Lung (tissue), 12 donors: ENCODE results near the gene PPY. TPM values are rescaled to one million over a fixed set of nuclear protein-coding genes. Genes with fewer than 3 reads are reported as not detected.
"Not testable (repeated sequence)": the region's sequence is repeated elsewhere in the genome, so short reads cannot be mapped to it uniquely, and the experiment has no call there.

Experiments
- ATAC-seq: fragments of 200-7000 bp; cut with Tn5 transposase; one replicate; pipeline ENCODE4 v1.9.1; 2020; ENCODE audit warnings: moderate number of reproducible peaks; ENCODE audit not compliant: insufficient read depth, low FRiP score
- DNase-seq, 3 donors: peaks; one replicate each; pipeline ENCODE4 v3.0.0-alpha.2; 2013 to 2017
- H3K27ac ChIP-seq, 2 donors: one replicate each; pipeline ENCODE4 v1.5.1; 2013; ENCODE audit warnings: mild to moderate bottlenecking in 2 of 2, moderate library complexity in 2 of 2, control low read depth in 1 of 2, inconsistent platforms in 1 of 2, low read depth in 1 of 2, low read length in 1 of 2
- H3K27me3 ChIP-seq, 3 donors: one replicate each; pipeline ENCODE4 v1.5.1; 2013; ENCODE audit warnings: low read length in 2 of 3; ENCODE audit not compliant: control insufficient read depth in 3 of 3, insufficient read depth in 3 of 3
- H3K36me3 ChIP-seq, 4 donors: one replicate each; pipeline ENCODE4 v1.5.1; 2013; ENCODE audit warnings: low read length in 4 of 4, mild to moderate bottlenecking in 1 of 4, moderate library complexity in 1 of 4; ENCODE audit not compliant: control insufficient read depth in 4 of 4, insufficient read depth in 4 of 4
- H3K4me1 ChIP-seq, 5 donors: one replicate each; pipeline ENCODE4 v1.5.1; 2013; ENCODE audit warnings: low read length in 5 of 5, mild to moderate bottlenecking in 2 of 5, moderate library complexity in 1 of 5; ENCODE audit not compliant: control insufficient read depth in 5 of 5, insufficient read depth in 5 of 5
- H3K4me3 ChIP-seq: one replicate; pipeline ENCODE4 v1.5.1; 2013; ENCODE audit warnings: mild to moderate bottlenecking, control low read depth, moderate library complexity
- H3K9ac ChIP-seq, 2 donors: one replicate each; pipeline ENCODE4 v1.5.1; 2013; ENCODE audit warnings: low read length in 2 of 2, control low read depth in 1 of 2; ENCODE audit not compliant: insufficient read depth in 1 of 2
- H3K9me3 ChIP-seq, 4 donors: one replicate each; pipeline ENCODE4 v1.5.1; 2013; ENCODE audit warnings: low read length in 3 of 4, mild to moderate bottlenecking in 1 of 4, moderate library complexity in 1 of 4; ENCODE audit not compliant: control insufficient read depth in 4 of 4, insufficient read depth in 3 of 4
- CTCF ChIP-seq: IDR thresholded peaks from 2 replicates; pipeline ENCODE4 v1.5.1; 2012; ENCODE audit warnings: mild to moderate bottlenecking; ENCODE audit errors: control extremely low read depth, extremely low read depth
- WGBS, 2 donors: extraction: QIAGEN DNeasy Blood & Tissue Kit; methylation state at CpG; one replicate each; pipeline ENCODE4 v1.1.7; 2013; 5-methylcytosine and 5-hydroxymethylcytosine counted together
- polyA plus RNA-seq, 2 donors: library from polyadenylated mRNA; stranded (reverse); fragments of 200-250 nt; gene quantifications; one replicate each; pipeline ENCODE4 v1.2.1, GENCODE V29; 2013
- total RNA-seq, 2 donors: library from RNA; depleted of rRNA in 1 of 2; stranded (reverse); fragments of >200 nt in 1 of 2; gene quantifications; one replicate each; pipeline ENCODE4 v1.2.1, GENCODE V29; 2014 to 2021
- donor health status: control.
- donor health status: control.
- donor health status: Bipolar disorder and iron deficiency.
- donor health status: healthy.
- donor health status: DM: yes; HTN: yes; CAD: no.

Gene PPY
- total and polyA plus RNA-seq, 4 donors = not detected

GRCh38 chr17:43945074-43945829 lies 3.0 kb upstream of the PPY start:
- Histone ChIP-seq H3K9me3 (no peaks in the 10 kb centered on the region), H3K4me3 (no peak overlapping the region), H3K27ac (no peak overlapping the region), H3K36me3 (no peaks in the 10 kb centered on the region), H3K9ac (no peak overlapping the region), H3K4me1 (peaks cover 0 to 1% (median 0%) of the 10 kb centered on the region in 5 donors), H3K27me3 (peaks cover 0 to 3% (median 0%) of the 10 kb centered on the region in 3 donors)
- no peak for TF ChIP-seq CTCF
- DNase-seq (no peak), ATAC-seq (no peak)
- WGBS, 2 donors = 86 to 91% methylated on average over 12 of the region's 12 CpGs

GRCh38 chr17:43940630-43941029 lies 1.6 kb downstream of the PPY start:
- WGBS, 2 donors = 59 to 71% methylated on average over 6 to 7 of the region's 7 CpGs
- no peak for ATAC-seq
- H3K27ac ChIP-seq = no peak overlapping the region
- no peaks in the 10 kb centered on the region for H3K9me3 ChIP-seq
- TF ChIP-seq CTCF = no peak
- no peaks in the 10 kb centered on the region for H3K36me3 ChIP-seq
- peak; percentile 46 to 65 (median 50) for DNase-seq
- peaks cover 0 to 4% (median 0%) of the 10 kb centered on the region in 5 donors for H3K4me1 ChIP-seq
- no peak overlapping the region for H3K4me3 ChIP-seq
- peaks cover 0 to 8% (median 6%) of the 10 kb centered on the region in 3 donors for H3K27me3 ChIP-seq
- H3K9ac ChIP-seq = no peak overlapping the region

DNA sequence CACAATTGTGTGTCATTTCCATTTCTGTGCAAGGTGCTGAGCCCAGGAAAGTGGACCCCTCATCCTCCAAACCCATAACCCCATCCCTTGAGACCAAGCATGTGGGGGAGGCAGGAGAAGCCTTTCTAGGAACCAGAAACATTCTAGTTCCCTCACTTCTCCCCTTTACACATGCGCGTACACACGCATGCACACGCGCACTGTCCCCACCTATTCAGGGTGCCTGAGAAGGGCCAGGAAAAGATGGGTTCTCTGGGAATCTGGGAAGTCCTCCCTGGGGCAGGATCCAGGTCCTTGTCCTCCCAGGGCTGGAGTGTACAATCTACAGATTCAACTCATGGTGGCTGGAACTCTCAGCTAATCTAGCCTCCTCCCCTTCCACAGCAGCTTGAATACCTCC lies 2.4 kb downstream of the PPY start:
- H3K9ac ChIP-seq = no peak overlapping the region
- ATAC-seq (no peak), DNase-seq (no peak)
- 94 to 95% methylated on average over 5 of the region's 5 CpGs for WGBS, 2 donors
- H3K4me3 ChIP-seq = no peak overlapping the region
- peaks cover 0 to 8% (median 6%) of the 10 kb centered on the region in 3 donors for H3K27me3 ChIP-seq
- no peak for TF ChIP-seq CTCF
- no peaks in the 10 kb centered on the region for H3K36me3 ChIP-seq
- H3K27ac ChIP-seq = no peak overlapping the region
- H3K9me3 ChIP-seq = no peaks in the 10 kb centered on the region
- peaks cover 0 to 4% (median 0%) of the 10 kb centered on the region in 5 donors for H3K4me1 ChIP-seq

GRCh38 chr17:43939452-43939851 lies 2.8 kb downstream of the PPY start:
- 98% methylated on average over 3 of the region's 3 CpGs for whole genome bisulfite sequencing, 2 donors
- DNase-seq, H3K4me1 ChIP-seq, H3K27ac ChIP-seq, H3K9me3 ChIP-seq, H3K9ac ChIP-seq, ATAC-seq, H3K36me3 ChIP-seq, H3K4me3 ChIP-seq, H3K27me3 ChIP-seq: not testable (repeated sequence)
